ENCODE data around the gene EMP2. TPM values are rescaled to one million over a fixed set of nuclear protein-coding genes. Genes with fewer than 3 reads are reported as not detected.
"Not testable (repeated sequence)": the region's sequence is repeated elsewhere in the genome, so short reads cannot be mapped to it uniquely, and the experiment has no call there.

EMP2 gene
- polyA plus RNA-seq, 3 donors, result not detected

- no peak overlapping the region for H3K4me3 ChIP-seq (replicated peaks in 1 of 3; ENCODE audit: low read depth in 2 of 3, low read length in 3 of 3)
- H3K4me1 ChIP-seq (ENCODE audit: control insufficient read depth in 1 of 2, insufficient read depth in 2 of 2, low read length in 2 of 2), result no peaks in the 10 kb centered on the region
- H3K9ac ChIP-seq (ENCODE audit: insufficient read depth, low read length, poor library complexity, severe bottlenecking), result no peak overlapping the region
- no peaks in the 10 kb centered on the region for H3K9me3 ChIP-seq (replicated peaks in 1 of 2; ENCODE audit: control insufficient read depth in 1 of 2, insufficient read depth in 1 of 2, low read length in 2 of 2)
- H3K36me3 ChIP-seq (replicated peaks in 1 of 2; ENCODE audit: control insufficient read depth in 1 of 2, insufficient read depth in 2 of 2, low read length in 2 of 2), result no peaks in the 10 kb centered on the region
- H3K27me3 Mint-ChIP-seq (ENCODE audit: low read depth in 3 of 3), result peaks cover 2 to 6% (median 3%) of the 10 kb centered on the region in 3 donors
- intact Hi-C loops (cut with micrococcal nuclease), result no loop called here
- H3K4me3 Mint-ChIP-seq, result no peak overlapping the region
- H2AFZ ChIP-seq (ENCODE audit: insufficient read depth, low read depth, low read length, poor library complexity, severe bottlenecking), result no peak overlapping the region
- H3K4me2 ChIP-seq (replicated peaks; ENCODE audit: extremely low read depth, low read length, poor library complexity, severe bottlenecking), result no peak overlapping the region
- H3K27ac ChIP-seq (ENCODE audit: low read depth in 1 of 2, low read length in 2 of 2), result no peak overlapping the region
- no peak for TF ChIP-seq CTCF (IDR thresholded peaks at IDR 0.05)
- H3K9me3 Mint-ChIP-seq, result peaks cover 0 to 1% (median 0%) of the 10 kb centered on the region in 7 donors
- no peak overlapping the region for H3K27ac Mint-ChIP-seq
- no peaks in the 10 kb centered on the region for H3K79me2 ChIP-seq (ENCODE audit: insufficient read depth, low read length)
- H3K36me3 Mint-ChIP-seq, result no peaks in the 10 kb centered on the region
- H3K4me1 Mint-ChIP-seq, result no peaks in the 10 kb centered on the region
- 94% methylated on average over 5 of the region's 10 CpGs for WGBS (ENCODE audit: insufficient coverage)
- H3K27me3 ChIP-seq (ENCODE audit: control insufficient read depth in 2 of 2, insufficient read depth in 2 of 2, low read length in 2 of 2), result no peaks in the 10 kb centered on the region
- DNase-seq, result no peak
- no peaks in the 10 kb centered on the region for H4K20me1 ChIP-seq (ENCODE audit: insufficient read depth, low read length)
Measured at GRCh38 chr16:10535461-10535860, 44.9 kb downstream of the EMP2 start.

GRCh38 chr16:10534748-10535147, 45.6 kb downstream of the EMP2 start:
- Mint-ChIP-seq H3K36me3 (no peaks in the 10 kb centered on the region), H3K27me3 (ENCODE audit: low read depth in 3 of 3) (peaks cover 1 to 6% (median 2%) of the 10 kb centered on the region in 3 donors), H3K4me3 (no peak overlapping the region), H3K9me3 (peaks cover 0 to 1% (median 0%) of the 10 kb centered on the region in 7 donors), H3K27ac (no peak overlapping the region), H3K4me1 (no peaks in the 10 kb centered on the region)
- WGBS (ENCODE audit: insufficient coverage), result 96% methylated on average over 4 of the region's 5 CpGs
- no peak for DNase-seq
- Histone ChIP-seq H3K27me3 (ENCODE audit: control insufficient read depth in 2 of 2, insufficient read depth in 2 of 2, low read length in 2 of 2) (no peaks in the 10 kb centered on the region), H2AFZ (ENCODE audit: insufficient read depth, low read depth, low read length, poor library complexity, severe bottlenecking) (no peak overlapping the region), H4K20me1 (ENCODE audit: insufficient read depth, low read length) (no peaks in the 10 kb centered on the region), H3K79me2 (ENCODE audit: insufficient read depth, low read length) (no peaks in the 10 kb centered on the region), H3K9me3 (replicated peaks in 1 of 2; ENCODE audit: control insufficient read depth in 1 of 2, insufficient read depth in 1 of 2, low read length in 2 of 2) (no peaks in the 10 kb centered on the region), H3K4me2 (replicated peaks; ENCODE audit: extremely low read depth, low read length, poor library complexity, severe bottlenecking) (no peak overlapping the region), H3K36me3 (replicated peaks in 1 of 2; ENCODE audit: control insufficient read depth in 1 of 2, insufficient read depth in 2 of 2, low read length in 2 of 2) (no peaks in the 10 kb centered on the region), H3K4me3 (replicated peaks in 1 of 3; ENCODE audit: low read depth in 2 of 3, low read length in 3 of 3) (no peak overlapping the region), H3K27ac (ENCODE audit: low read depth in 1 of 2, low read length in 2 of 2) (no peak overlapping the region), H3K4me1 (ENCODE audit: control insufficient read depth in 1 of 2, insufficient read depth in 2 of 2, low read length in 2 of 2) (no peaks in the 10 kb centered on the region), H3K9ac (ENCODE audit: insufficient read depth, low read length, poor library complexity, severe bottlenecking) (no peak overlapping the region)
- TF ChIP-seq CTCF (IDR thresholded peaks at IDR 0.05), result no peak
- intact Hi-C loops (cut with micrococcal nuclease), result no loop called here

GRCh38 chr16:10533612-10534011, 46.8 kb downstream of the EMP2 start:
- H3K79me2 ChIP-seq (ENCODE audit: insufficient read depth, low read length); H3K4me2 ChIP-seq (replicated peaks; ENCODE audit: extremely low read depth, low read length, poor library complexity, severe bottlenecking); H3K27me3 Mint-ChIP-seq (ENCODE audit: low read depth in 3 of 3); H3K9ac ChIP-seq (ENCODE audit: insufficient read depth, low read length, poor library complexity, severe bottlenecking); intact Hi-C loops (cut with micrococcal nuclease); H3K9me3 ChIP-seq (replicated peaks in 1 of 2; ENCODE audit: control insufficient read depth in 1 of 2, insufficient read depth in 1 of 2, low read length in 2 of 2); H3K36me3 ChIP-seq (replicated peaks in 1 of 2; ENCODE audit: control insufficient read depth in 1 of 2, insufficient read depth in 2 of 2, low read length in 2 of 2); H3K36me3 Mint-ChIP-seq; H3K27ac Mint-ChIP-seq; H3K27me3 ChIP-seq (ENCODE audit: control insufficient read depth in 2 of 2, insufficient read depth in 2 of 2, low read length in 2 of 2); H2AFZ ChIP-seq (ENCODE audit: insufficient read depth, low read depth, low read length, poor library complexity, severe bottlenecking); H3K4me1 ChIP-seq (ENCODE audit: control insufficient read depth in 1 of 2, insufficient read depth in 2 of 2, low read length in 2 of 2); H3K4me1 Mint-ChIP-seq; H3K4me3 ChIP-seq (replicated peaks in 1 of 3; ENCODE audit: low read depth in 2 of 3, low read length in 3 of 3); H3K9me3 Mint-ChIP-seq; DNase-seq; H3K27ac ChIP-seq (ENCODE audit: low read depth in 1 of 2, low read length in 2 of 2); H4K20me1 ChIP-seq (ENCODE audit: insufficient read depth, low read length); H3K4me3 Mint-ChIP-seq: not testable (repeated sequence)
- 100% methylated on average over 2 of the region's 4 CpGs for WGBS (ENCODE audit: insufficient coverage)
